ENCODE measurements around the gene LRRK1. TPM values are rescaled to one million over a fixed set of nuclear protein-coding genes. Genes with fewer than 3 reads are reported as not detected.

The LRRK1 gene
- polyA plus RNA-seq, 1 donor (not counting 4 experiments of a cell fraction or from before 2014, with no cell fraction given) = 6.2 TPM

DNA sequence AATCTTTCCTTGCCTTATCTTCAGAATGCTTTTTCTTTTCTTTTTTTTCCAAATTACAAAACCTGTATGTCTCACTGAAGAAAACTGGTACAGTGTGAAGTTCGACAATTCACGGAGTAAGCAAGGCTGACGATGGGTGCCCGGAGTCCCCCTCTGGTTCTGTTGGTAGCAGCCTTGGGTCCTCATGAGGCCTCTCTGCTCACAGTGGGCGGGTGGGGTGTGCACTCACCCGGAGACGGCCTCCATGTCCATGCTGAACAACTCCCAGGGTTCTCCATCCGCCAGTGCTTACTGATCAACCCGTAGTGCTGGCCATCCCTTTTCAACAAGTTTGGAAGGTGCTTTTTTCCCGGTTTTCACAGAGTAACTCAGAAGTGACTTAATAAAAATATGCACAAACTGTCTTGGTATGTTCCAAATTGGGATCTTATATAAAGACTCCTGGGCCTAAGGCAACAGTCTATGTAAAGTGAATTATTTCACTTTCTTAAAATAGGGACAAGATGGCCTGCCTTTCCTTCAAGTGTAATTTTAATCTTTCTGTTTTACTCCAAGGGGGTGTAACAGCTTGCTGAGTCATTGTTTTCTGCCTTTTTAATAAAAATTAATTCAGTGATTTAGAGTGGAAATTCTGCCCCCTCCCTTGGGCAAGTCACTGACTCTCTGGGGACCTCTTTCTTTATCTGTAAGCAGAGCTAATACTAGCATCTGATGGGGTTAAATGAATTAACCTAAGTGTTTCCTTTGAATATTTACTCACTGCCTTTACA is 23.7 kb downstream of the LRRK1 start:
- no peak overlapping the region for H3K4me2 ChIP-seq (ENCODE audit: control insufficient read depth, extremely low read depth, insufficient read depth, low read depth, low read length)
- no peaks in the 10 kb centered on the region for H4K20me1 ChIP-seq (ENCODE audit: control insufficient read depth, extremely low read depth, insufficient read depth, low read length)
- H3K9me1 ChIP-seq (ENCODE audit: control insufficient read depth, extremely low read depth, insufficient read depth, low read length) = peaks cover 2% of the 10 kb centered on the region
- H3K27me3 ChIP-seq (ENCODE audit: control insufficient read depth, extremely low read depth, insufficient read depth, low read length) = no peaks in the 10 kb centered on the region
- DNase-seq (ENCODE audit: low read depth, low spot score) = no peak
- no peak for TF ChIP-seq EZH2 (IDR thresholded peaks at IDR 0.05; ENCODE audit: low read length)
- TF ChIP-seq, protein P1, sequence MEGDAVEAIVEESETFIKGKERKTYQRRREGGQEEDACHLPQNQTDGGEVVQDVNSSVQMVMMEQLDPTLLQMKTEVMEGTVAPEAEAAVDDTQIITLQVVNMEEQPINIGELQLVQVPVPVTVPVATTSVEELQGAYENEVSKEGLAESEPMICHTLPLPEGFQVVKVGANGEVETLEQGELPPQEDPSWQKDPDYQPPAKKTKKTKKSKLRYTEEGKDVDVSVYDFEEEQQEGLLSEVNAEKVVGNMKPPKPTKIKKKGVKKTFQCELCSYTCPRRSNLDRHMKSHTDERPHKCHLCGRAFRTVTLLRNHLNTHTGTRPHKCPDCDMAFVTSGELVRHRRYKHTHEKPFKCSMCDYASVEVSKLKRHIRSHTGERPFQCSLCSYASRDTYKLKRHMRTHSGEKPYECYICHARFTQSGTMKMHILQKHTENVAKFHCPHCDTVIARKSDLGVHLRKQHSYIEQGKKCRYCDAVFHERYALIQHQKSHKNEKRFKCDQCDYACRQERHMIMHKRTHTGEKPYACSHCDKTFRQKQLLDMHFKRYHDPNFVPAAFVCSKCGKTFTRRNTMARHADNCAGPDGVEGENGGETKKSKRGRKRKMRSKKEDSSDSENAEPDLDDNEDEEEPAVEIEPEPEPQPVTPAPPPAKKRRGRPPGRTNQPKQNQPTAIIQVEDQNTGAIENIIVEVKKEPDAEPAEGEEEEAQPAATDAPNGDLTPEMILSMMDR (optimal IDR thresholded peaks at IDR 0.05 in 1 of 3, IDR thresholded peaks at IDR 0.05 in 1 of 3, conservative IDR thresholded peaks at IDR 0.05 in 1 of 3; ENCODE audit: extremely low read depth in 1 of 3, insufficient read depth in 2 of 3, low read length in 3 of 3) = no peak
- dilution Hi-C loops (cut with MboI; ENCODE audit: extremely low pct_ligation_motif_present, low sequenced_read_pairs) = no loop called here
- FAIRE-seq = no peak
- no peak overlapping the region for H2AFZ ChIP-seq (ENCODE audit: control insufficient read depth, low read length)
- H3K4me3 ChIP-seq (ENCODE audit: control insufficient read depth in 2 of 3, extremely low read depth in 1 of 3, insufficient read depth in 2 of 3, low read depth in 1 of 3, low read length in 3 of 3) = no peak overlapping the region
- peaks cover 8% of the 10 kb centered on the region for H3K79me2 ChIP-seq (ENCODE audit: control insufficient read depth, insufficient read depth, low read length)
- no peaks in the 10 kb centered on the region for H3K36me3 ChIP-seq (ENCODE audit: control insufficient read depth in 2 of 2, extremely low read depth in 1 of 2, insufficient read depth in 2 of 2, low read length in 2 of 2)
- no peaks in the 10 kb centered on the region for H3K4me1 ChIP-seq (ENCODE audit: control insufficient read depth, extremely low read depth, insufficient read depth, low read length)
- no peak overlapping the region for H3K9ac ChIP-seq (ENCODE audit: control insufficient read depth, extremely low read depth, insufficient read depth, low read length)
- no peaks in the 10 kb centered on the region for H3K9me3 ChIP-seq (ENCODE audit: control insufficient read depth, low read depth, low read length)
- no peak overlapping the region for H3K27ac ChIP-seq (ENCODE audit: control insufficient read depth, insufficient read depth, low read length)

- dilution Hi-C loops (cut with MboI; ENCODE audit: extremely low pct_ligation_motif_present, low sequenced_read_pairs) = no loop called here
- no peak overlapping the region for H3K4me3 ChIP-seq (ENCODE audit: control insufficient read depth in 2 of 3, extremely low read depth in 1 of 3, insufficient read depth in 2 of 3, low read depth in 1 of 3, low read length in 3 of 3)
- no peak overlapping the region for H3K9ac ChIP-seq (ENCODE audit: control insufficient read depth, extremely low read depth, insufficient read depth, low read length)
These were observed 25.2 kb downstream of the LRRK1 start for GRCh38 chr15:100944244-100944895.

More at GRCh38 chr15:100944244-100944895, 25.2 kb downstream of the LRRK1 start:
- H3K9me1 ChIP-seq (ENCODE audit: control insufficient read depth, extremely low read depth, insufficient read depth, low read length) = peaks cover 2% of the 10 kb centered on the region
- FAIRE-seq (no peak), DNase-seq (ENCODE audit: low read depth, low spot score) (no peak)
- H3K27me3 ChIP-seq (ENCODE audit: control insufficient read depth, extremely low read depth, insufficient read depth, low read length) = no peaks in the 10 kb centered on the region
- no peak overlapping the region for H3K4me2 ChIP-seq (ENCODE audit: control insufficient read depth, extremely low read depth, insufficient read depth, low read depth, low read length)
- H4K20me1 ChIP-seq (ENCODE audit: control insufficient read depth, extremely low read depth, insufficient read depth, low read length) = no peaks in the 10 kb centered on the region
- no peak for TF ChIP-seq EZH2 (IDR thresholded peaks at IDR 0.05; ENCODE audit: low read length)
- TF ChIP-seq, protein P1 (optimal IDR thresholded peaks at IDR 0.05 in 1 of 3, IDR thresholded peaks at IDR 0.05 in 1 of 3, conservative IDR thresholded peaks at IDR 0.05 in 1 of 3; ENCODE audit: extremely low read depth in 1 of 3, insufficient read depth in 2 of 3, low read length in 3 of 3) = no peak
- H2AFZ ChIP-seq (ENCODE audit: control insufficient read depth, low read length) = no peak overlapping the region
- peaks cover 8% of the 10 kb centered on the region for H3K79me2 ChIP-seq (ENCODE audit: control insufficient read depth, insufficient read depth, low read length)
- H3K9me3 ChIP-seq (ENCODE audit: control insufficient read depth, low read depth, low read length) = no peaks in the 10 kb centered on the region
- H3K36me3 ChIP-seq (ENCODE audit: control insufficient read depth in 2 of 2, extremely low read depth in 1 of 2, insufficient read depth in 2 of 2, low read length in 2 of 2) = no peaks in the 10 kb centered on the region
- no peak overlapping the region for H3K27ac ChIP-seq (ENCODE audit: control insufficient read depth, insufficient read depth, low read length)
- no peaks in the 10 kb centered on the region for H3K4me1 ChIP-seq (ENCODE audit: control insufficient read depth, extremely low read depth, insufficient read depth, low read length)
